GM19099 (cell line): ENCODE measurements around the gene PRDM13.

Experiments used
- POLR2A ChIP-seq: IDR thresholded peaks from 3 replicates; pipeline ENCODE4 v1.6.1; 2011; ENCODE audit warnings: low read depth; ENCODE audit not compliant: insufficient read length; ENCODE audit errors: extremely low read depth

The PRDM13 gene

GRCh38 chr6:99660206-99660605, 53.6 kb downstream of the PRDM13 start:
- TF ChIP-seq POLR2A: no peak

GRCh38 chr6:99661870-99662269, 55.2 kb downstream of the PRDM13 start:
- no peak for TF ChIP-seq POLR2A

- TF ChIP-seq POLR2A: no peak
Measured at GRCh38 chr6:99662616-99663015, 56.0 kb downstream of the PRDM13 start.
